Activated T-helper 1 cell treated with anti-CD3 and anti-CD28 coated beads, Interleukin-12 subunit alpha, Interleukin-12 subunit beta, Interleukin-2, Interleukin-4 antibody, amounts not matched to agents 30 ng/mL and 10 ng/mL and 1 ng/mL, durations not matched to agents 14 hours and 24 hours and 36 hours (primary cell): Measurements from ENCODE around the gene HERC2. TPM values are rescaled to one million over a fixed set of nuclear protein-coding genes. Genes with fewer than 3 reads are reported as not detected.

Experiments
- DNase-seq: peaks from one replicate; pipeline ENCODE4 v3.0.0; 2021; ENCODE audit warnings: low spot score
- H3K27ac Mint-ChIP-seq: one replicate; pipeline ENCODE4 v1.8.0; 2021; ENCODE audit warnings: mild to moderate bottlenecking, mixed read lengths
- H3K27me3 Mint-ChIP-seq: one replicate; pipeline ENCODE4 v1.8.0; 2022; ENCODE audit warnings: mild to moderate bottlenecking, moderate library complexity, mixed read lengths; ENCODE audit not compliant: insufficient read depth
- H3K36me3 Mint-ChIP-seq: one replicate; pipeline ENCODE4 v1.8.0; 2021; ENCODE audit warnings: low read depth, mixed read lengths
- H3K4me1 Mint-ChIP-seq: one replicate; pipeline ENCODE4 v1.8.0; 2021; ENCODE audit warnings: low read depth, mixed read lengths
- H3K4me3 Mint-ChIP-seq: one replicate; pipeline ENCODE4 v1.8.0; 2021; ENCODE audit warnings: mild to moderate bottlenecking, moderate library complexity, mixed read lengths
- H3K9me3 Mint-ChIP-seq: one replicate; pipeline ENCODE4 v1.8.0; 2021; ENCODE audit warnings: mixed read lengths
- intact Hi-C: fragments of 100-400 bp; cut with micrococcal nuclease; formaldehyde crosslinking; loops from one replicate; pipeline ENCODE4 v1.15.1; 2024
- total RNA-seq: library from RNA; stranded (reverse); gene quantifications from 2 replicates; pipeline ENCODE4 v1.2.3, GENCODE V29; 2022

The HERC2 gene
- total RNA-seq, 1 donor from 2014 or later, result 41.3 TPM

DNA sequence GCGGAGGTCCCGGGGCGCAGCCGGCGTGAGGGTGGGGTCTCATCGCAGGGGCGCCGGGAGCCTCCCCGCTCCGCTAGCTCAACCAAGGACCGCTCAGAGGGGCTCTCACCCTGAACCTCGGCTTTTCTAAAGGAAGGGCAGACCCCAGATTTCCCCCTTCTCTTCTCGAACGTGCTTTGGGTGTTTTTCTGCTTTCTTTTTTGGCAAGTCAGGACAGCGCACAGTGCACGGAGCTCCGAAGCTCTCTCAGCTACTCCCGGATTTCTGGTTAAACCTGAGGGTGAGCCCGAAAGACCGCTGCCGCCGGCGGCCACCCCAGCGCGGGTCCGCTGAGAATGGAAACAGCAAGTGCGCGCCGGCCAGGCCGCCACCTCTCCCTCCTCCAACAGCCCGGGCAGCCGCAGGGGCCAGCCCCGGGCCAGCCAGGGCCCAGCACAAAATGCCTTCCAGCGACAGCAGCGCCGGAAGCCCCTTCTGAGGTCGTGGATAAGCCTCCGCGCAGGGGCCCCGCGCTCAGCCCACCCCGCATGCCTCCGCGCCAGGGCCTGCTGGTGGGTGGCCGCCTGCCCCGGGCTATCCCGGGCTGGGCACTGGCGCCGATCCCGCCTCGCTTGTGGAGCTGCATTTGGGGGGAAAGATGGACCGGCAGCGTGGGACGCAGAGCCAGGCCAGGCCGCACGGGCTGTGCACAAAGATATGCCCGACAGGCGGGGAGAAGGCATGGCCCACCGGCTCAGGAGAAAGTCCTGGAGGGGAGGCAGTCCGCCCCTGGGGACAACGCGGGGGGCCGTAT lies 214.7 kb downstream of the HERC2 start:
- no peak overlapping the region for H3K27ac Mint-ChIP-seq
- intact Hi-C loops, result no loop called here
- DNase-seq, result no peak

DNA sequence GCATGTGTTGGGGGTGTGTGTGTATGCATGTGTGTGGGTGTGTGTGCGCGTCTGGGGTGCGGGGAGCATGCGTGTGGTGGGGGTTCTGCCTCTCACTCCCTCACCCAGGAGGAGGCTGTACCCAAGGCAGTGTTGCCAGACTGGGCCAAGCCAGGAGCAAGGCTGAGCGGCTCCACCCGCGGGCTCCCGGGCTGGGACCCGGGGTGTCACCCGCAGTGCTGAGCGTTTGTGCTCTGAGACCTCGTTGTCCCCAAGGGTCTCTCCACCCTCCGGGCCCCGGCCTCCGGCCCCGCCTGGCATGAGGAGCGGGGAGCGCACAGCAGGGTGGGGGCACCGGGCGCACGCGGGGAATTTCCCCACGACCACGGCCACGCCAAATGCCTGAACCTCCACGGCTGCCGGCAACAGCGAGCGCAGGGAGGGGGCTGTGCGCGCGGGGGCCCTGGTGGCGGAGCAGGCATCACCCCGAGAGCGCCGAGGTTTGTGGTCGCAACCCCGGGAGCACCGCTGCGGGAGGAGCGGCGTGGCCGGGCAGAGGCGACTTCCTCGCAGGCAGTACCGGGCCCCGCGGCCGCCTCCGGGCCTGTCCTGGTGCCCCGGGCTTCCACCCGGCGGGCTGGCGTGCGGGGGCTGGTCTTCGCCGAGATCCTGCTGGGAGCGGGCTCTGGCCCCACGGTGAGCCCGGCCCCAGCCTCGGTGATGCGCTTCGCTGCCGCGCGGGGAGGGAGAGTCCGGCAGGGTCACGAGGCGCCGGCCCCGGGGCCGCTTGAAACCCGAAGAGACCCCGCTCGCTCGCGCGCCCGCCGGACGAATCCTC lies 215.5 kb downstream of the HERC2 start:
- H3K9me3 Mint-ChIP-seq, result no peaks in the 10 kb centered on the region

More for the DNA sequence above, 214.7 kb downstream of the HERC2 start:
- H3K9me3 Mint-ChIP-seq, result no peaks in the 10 kb centered on the region
- peak overlapping the region; percentile 80 for H3K4me3 Mint-ChIP-seq
- peaks cover 14% of the 10 kb centered on the region for H3K36me3 Mint-ChIP-seq
- peaks cover 7% of the 10 kb centered on the region for H3K4me1 Mint-ChIP-seq
- H3K27me3 Mint-ChIP-seq, result peaks cover 25% of the 10 kb centered on the region

DNA sequence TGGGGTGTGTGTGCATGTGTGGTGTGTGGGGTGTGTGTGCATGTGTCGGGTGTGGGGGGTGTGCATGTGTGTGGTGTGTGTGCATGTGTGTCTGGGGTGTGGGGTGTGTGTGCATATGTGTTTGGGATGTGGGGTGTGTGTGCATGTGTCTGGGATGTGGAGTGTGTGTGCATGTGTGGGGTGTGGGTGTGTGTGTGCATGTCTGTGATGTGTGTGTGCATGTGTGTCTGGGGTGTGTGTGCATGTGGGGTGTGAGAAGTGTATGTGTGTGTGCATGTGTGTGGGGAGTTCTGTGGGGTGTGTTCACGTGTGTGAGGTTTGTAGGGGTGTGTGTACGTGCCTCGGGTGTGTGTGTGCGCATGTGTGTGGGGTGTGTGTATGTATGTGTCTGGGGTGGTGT lies 216.2 kb downstream of the HERC2 start:
- Mint-ChIP-seq H3K9me3 (no peaks in the 10 kb centered on the region), H3K36me3 (peaks cover 2% of the 10 kb centered on the region)

More for the DNA sequence above, 215.5 kb downstream of the HERC2 start:
- no peak for DNase-seq
- Mint-ChIP-seq H3K4me1 (peaks cover 7% of the 10 kb centered on the region), H3K27me3 (peaks cover 25% of the 10 kb centered on the region), H3K4me3 (peak overlapping the region; percentile 68), H3K36me3 (peaks cover 6% of the 10 kb centered on the region), H3K27ac (no peak overlapping the region)
- intact Hi-C loops, result no loop called here

DNA sequence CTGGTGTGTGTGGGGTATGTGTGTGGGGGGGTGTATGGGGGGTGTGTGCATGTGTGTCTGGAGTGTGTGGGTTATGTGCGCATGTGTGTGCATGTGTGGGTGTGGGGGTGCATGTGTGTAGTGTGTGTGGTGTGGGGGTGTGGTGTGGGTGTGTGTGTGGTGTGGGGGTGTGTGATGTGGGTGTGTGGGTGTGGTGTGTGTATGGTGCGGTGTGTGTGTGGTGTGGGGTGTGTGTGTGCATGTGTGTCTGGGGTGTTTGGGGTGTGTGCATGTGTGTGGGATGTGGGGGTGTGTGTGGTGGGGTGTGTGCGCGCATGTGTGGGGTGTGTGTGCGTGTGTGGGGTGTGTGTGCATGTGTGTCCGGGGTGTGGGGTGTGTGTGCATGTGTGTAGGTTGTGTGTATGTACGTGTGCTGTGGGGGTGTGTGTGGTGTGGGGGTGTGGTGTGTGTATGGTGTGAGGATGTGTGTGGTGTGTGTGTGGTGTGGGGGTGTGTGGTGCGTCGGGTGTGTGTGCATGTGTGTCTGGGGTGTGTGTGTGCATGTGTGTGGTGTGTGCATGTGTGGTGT lies 216.7 kb downstream of the HERC2 start:
- Mint-ChIP-seq H3K4me3 (peak overlapping the region; percentile 68), H3K4me1 (peaks cover 8% of the 10 kb centered on the region), H3K27me3 (peaks cover 27% of the 10 kb centered on the region), H3K36me3 (peaks cover 2% of the 10 kb centered on the region), H3K27ac (no peak overlapping the region), H3K9me3 (no peaks in the 10 kb centered on the region)
- intact Hi-C loops, result no loop called here
- no peak for DNase-seq

More for the DNA sequence above, 216.2 kb downstream of the HERC2 start:
- Mint-ChIP-seq H3K27ac (no peak overlapping the region), H3K4me1 (peaks cover 7% of the 10 kb centered on the region), H3K4me3 (peak overlapping the region; percentile 68), H3K27me3 (peaks cover 25% of the 10 kb centered on the region)
- intact Hi-C loops, result no loop called here
- no peak for DNase-seq

DNA sequence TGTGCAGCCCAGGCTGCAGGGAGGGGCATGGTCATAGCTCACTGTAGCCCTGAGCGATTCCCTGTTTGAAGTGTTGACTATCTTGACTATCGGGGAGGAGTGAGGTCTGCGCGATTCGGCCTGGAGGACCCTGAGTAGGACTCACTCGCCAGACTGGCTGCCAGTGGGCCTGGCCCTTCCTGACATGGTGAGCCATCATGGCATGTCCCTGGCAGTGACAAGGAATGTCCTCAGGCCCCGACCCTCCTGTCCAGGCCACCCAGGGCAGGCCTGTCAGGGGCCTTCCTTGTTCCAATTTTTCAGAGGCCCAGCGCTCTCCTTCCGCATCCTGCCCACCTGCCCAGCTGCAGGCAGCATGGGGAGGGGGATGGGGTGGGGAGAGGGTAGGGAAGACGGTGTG lies 217.7 kb downstream of the HERC2 start:
- no peak for DNase-seq
- Mint-ChIP-seq H3K9me3 (no peaks in the 10 kb centered on the region), H3K36me3 (peaks cover 3% of the 10 kb centered on the region), H3K27ac (no peak overlapping the region), H3K27me3 (peaks cover 36% of the 10 kb centered on the region), H3K4me3 (no peak overlapping the region), H3K4me1 (peaks cover 16% of the 10 kb centered on the region)
- intact Hi-C loops, result no loop called here

DNA sequence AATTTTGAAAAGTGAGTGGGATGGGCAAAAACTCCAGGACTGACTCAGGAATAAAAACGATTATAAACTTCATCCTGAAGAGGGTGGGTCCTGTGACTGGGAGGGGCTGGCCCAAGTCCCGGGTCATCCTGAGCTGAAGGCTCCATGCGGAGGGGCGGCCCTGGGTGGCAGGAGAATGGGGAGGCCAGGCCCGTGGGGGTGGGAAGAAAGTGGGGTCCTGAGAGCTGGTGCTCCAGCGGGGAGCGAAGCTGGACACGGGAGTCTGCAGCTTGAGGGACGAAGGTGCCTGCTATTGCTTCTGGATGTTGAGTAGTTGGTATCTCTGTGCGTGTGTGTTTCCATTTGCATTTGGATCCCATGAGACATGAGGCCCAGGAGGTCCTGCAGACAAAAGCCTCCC lies 218.1 kb downstream of the HERC2 start:
- Mint-ChIP-seq H3K27ac (no peak overlapping the region), H3K4me3 (no peak overlapping the region), H3K27me3 (peaks cover 38% of the 10 kb centered on the region), H3K4me1 (peaks cover 16% of the 10 kb centered on the region), H3K36me3 (peaks cover 3% of the 10 kb centered on the region), H3K9me3 (no peaks in the 10 kb centered on the region)
- intact Hi-C loops, result no loop called here
- DNase-seq, result no peak

DNA sequence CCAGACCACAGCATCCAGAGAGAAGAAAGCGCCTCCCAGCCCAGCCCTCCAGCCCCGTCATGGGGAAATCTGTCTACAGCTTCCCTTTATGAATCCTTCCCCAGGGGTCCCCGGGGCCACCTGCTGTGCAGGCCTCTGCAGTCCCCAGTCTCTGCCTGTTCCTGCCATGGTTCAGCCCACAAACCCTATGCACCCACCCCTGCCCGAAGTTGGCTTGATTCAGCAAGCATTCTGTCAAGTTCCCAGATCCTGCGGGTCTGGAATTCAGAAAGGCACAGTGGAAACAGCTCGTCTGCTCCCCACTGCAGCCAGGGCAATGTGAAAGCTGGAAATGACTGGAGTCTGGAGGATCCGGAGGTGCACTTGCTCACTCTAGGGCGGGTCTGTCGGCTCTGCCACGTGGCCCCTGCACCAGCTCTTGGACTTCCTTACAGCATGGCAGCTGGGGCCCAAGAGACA lies 220.0 kb downstream of the HERC2 start:
- intact Hi-C loops, result no loop called here
- Mint-ChIP-seq H3K4me1 (peaks cover 28% of the 10 kb centered on the region), H3K9me3 (no peaks in the 10 kb centered on the region), H3K4me3 (no peak overlapping the region), H3K36me3 (peaks cover 3% of the 10 kb centered on the region), H3K27me3 (peaks cover 43% of the 10 kb centered on the region), H3K27ac (no peak overlapping the region)
- DNase-seq, result no peak

DNA sequence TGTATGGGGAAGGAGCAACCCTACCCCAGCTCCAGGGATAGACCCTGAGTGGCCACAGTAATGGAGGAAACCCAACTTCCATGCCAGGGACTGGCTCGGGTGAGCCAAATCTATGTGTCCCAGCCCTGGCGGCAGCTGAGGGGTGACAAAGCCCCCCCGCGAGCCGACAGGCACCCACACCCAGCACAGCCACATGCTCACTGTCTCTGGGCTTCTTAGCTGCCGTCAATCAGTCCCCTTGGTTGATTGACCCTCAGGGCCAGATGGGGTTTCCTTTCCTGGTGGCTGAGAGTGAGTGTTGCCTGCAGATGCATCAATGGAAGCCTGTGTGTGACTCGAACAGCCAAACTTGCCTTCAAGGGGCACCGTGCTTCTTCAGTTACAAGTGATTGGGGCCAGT lies 220.8 kb downstream of the HERC2 start:
- Mint-ChIP-seq H3K27me3 (peaks cover 44% of the 10 kb centered on the region), H3K36me3 (peaks cover 3% of the 10 kb centered on the region), H3K27ac (no peak overlapping the region), H3K4me3 (no peak overlapping the region), H3K9me3 (no peaks in the 10 kb centered on the region), H3K4me1 (peaks cover 29% of the 10 kb centered on the region)
- intact Hi-C loops, result no loop called here
- no peak for DNase-seq

DNA sequence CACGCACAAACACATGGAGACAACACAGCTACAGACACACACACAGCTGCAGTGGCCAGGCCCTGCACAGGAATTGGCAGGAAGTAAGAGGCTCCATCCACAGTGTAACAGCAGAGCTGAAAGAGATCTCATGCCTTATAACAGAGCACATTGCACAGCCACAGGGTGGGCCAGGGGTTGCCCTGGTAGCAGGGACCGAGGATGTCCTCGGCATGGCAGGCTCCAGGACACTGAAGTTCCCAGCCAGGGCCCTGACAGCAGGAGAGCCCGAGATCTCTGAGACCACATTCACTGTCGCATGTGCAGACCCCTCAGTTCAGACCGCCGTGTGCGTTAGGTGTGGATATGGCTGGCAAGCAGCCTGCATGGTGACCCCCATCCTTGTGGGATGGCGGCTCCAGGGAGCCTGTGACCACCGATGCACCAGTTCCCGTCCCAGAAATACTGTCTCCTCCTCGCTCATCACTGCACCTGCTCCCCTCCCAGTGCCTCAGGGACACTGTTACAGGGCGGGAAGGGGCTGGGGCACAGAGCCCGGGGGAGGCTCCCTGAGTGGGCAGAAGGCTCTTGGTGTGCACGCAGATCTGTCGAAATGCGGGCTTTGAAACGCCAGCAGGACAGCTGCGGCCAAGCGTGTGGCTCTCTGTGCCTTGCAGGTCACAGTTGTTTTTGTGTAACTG lies 221.3 kb downstream of the HERC2 start:
- Mint-ChIP-seq H3K27ac (no peak overlapping the region), H3K9me3 (no peaks in the 10 kb centered on the region), H3K27me3 (peaks cover 46% of the 10 kb centered on the region), H3K4me1 (peaks cover 29% of the 10 kb centered on the region), H3K36me3 (peaks cover 3% of the 10 kb centered on the region), H3K4me3 (no peak overlapping the region)
- intact Hi-C loops, result no loop called here
- DNase-seq, result no peak

DNA sequence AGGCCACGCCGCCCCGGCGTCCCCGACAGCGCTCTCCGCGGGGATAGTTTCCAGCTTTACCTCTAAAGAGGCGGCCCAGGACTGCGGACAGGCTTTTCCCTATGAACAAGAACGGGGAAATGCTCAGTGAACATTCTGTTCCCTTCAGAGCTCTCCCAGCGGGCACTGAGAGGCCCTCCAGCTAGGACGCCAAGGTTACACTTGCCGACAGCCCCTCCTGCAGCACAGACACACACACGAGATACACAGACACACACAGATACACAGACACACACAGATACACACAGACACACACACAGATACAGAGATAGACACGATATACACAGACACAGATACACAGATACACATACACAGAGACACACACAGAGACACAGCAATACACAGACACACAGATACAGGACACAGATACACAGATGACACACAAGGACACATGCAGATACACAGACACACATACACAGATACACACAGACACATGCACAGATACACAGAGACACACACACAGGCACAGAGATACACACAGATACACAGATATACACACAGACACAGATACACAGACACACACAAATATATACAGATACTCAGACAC lies 222.3 kb downstream of the HERC2 start:
- no peak overlapping the region for H3K4me3 Mint-ChIP-seq
- H3K27me3 Mint-ChIP-seq, result peaks cover 50% of the 10 kb centered on the region
- H3K27ac Mint-ChIP-seq, result no peak overlapping the region
- no peaks in the 10 kb centered on the region for H3K9me3 Mint-ChIP-seq
- H3K4me1 Mint-ChIP-seq, result peaks cover 32% of the 10 kb centered on the region
- peaks cover 3% of the 10 kb centered on the region for H3K36me3 Mint-ChIP-seq
- intact Hi-C loops, result no loop called here
- no peak for DNase-seq

DNA sequence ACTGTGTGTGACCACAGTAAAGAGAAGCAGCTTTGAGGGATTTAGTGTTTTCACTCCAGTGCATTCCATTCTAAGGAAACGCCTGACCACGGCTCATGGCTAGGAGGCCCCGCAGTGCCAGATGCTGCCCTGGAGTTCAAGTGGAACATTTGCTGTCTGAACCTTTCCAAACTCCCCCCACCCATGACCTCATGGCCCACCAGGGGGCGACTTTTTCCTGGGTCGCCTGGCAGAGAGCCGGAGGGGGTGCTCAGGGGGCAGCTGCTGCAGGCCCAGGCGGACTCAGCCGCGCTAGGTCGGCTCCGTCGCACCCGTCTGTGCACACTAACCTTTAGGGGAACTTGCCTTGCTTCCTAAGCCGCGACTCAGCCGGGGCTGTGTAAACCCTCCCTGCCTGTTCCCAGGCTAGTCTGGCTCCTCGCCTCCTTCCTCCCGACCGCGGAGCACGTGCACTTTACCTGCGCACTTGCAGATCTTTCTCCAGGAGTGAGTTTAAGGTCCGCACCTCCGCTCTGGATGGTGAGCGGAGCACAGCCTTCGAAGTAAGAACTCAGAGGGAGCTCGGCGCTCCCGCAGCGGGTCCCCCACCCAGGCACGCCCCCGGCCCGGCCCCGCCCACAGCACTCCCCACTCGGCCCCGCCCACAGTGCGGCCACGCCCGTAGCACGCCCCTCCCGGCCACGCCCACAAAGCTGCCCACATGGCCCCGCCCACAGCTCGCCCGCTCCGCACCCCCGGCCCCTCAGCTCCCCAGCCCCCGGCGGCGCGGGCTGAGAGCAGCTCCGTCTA lies 223.0 kb downstream of the HERC2 start, which contains the start of gene OCA2:
Gene OCA2, minus strand, starts transcription at position 550 of the 789 bp plus-strand sequence. CDS start 17,441 bp downstream, outside the sequence.
- H3K9me3 Mint-ChIP-seq, result no peaks in the 10 kb centered on the region
- DNase-seq, result peak; percentile 40
- H3K36me3 Mint-ChIP-seq, result peaks cover 3% of the 10 kb centered on the region
- peaks cover 47% of the 10 kb centered on the region for H3K27me3 Mint-ChIP-seq
- no peak within 1 kb of the TSS for H3K27ac Mint-ChIP-seq
- H3K4me1 Mint-ChIP-seq, result peaks cover 32% of the 10 kb centered on the region
- H3K4me3 Mint-ChIP-seq, result no peak within 1 kb of the TSS
- intact Hi-C loops, result no loop called here
